HG03521 (cell line): Measurements from ENCODE around the gene ATP6AP2.
"Not testable (repeated sequence)": the region's sequence is repeated elsewhere in the genome, so short reads cannot be mapped to it uniquely, and the experiment has no call there.

Source experiments
- ATAC-seq: cut with Tn5 transposase; IDR thresholded peaks from one replicate; pipeline ENCODE4 v1.9.1; 2021; ENCODE audit warnings: mild to moderate bottlenecking, moderate library complexity; ENCODE audit not compliant: unreplicated experiment

ATP6AP2 gene

GRCh38 chrX:40575411-40575810 is 5.4 kb upstream of the ATP6AP2 start:
- ATAC-seq, result not testable (repeated sequence)

GRCh38 chrX:40576291-40576690 is 4.5 kb upstream of the ATP6AP2 start:
- no peak for ATAC-seq

GRCh38 chrX:40578039-40578695 is 2.6 kb upstream of the ATP6AP2 start:
- no peak for ATAC-seq

- ATAC-seq, result no peak
Observed at GRCh38 chrX:40579141-40579540, 1.6 kb upstream of the ATP6AP2 start.

GRCh38 chrX:40579900-40580536 is 752 bp upstream of the ATP6AP2 start:
- no peak for ATAC-seq

GRCh38 chrX:40581336-40581920 is 658 bp downstream of the ATP6AP2 start:
- peak; percentile 3 for ATAC-seq

- not testable (repeated sequence) for ATAC-seq
Observed at GRCh38 chrX:40582178-40582577, 1.4 kb downstream of the ATP6AP2 start.

- no peak for ATAC-seq
Observed at GRCh38 chrX:40582811-40583210, 2.0 kb downstream of the ATP6AP2 start.

GRCh38 chrX:40587623-40588022 is 6.9 kb downstream of the ATP6AP2 start:
- not testable (repeated sequence) for ATAC-seq

GRCh38 chrX:40589616-40590321 is 9.0 kb downstream of the ATP6AP2 start:
- ATAC-seq, result not testable (repeated sequence)

- no peak for ATAC-seq
Observed at GRCh38 chrX:40603446-40603845, 22.7 kb downstream of the ATP6AP2 start.

- no peak for ATAC-seq
Observed at GRCh38 chrX:40607381-40607780, 26.6 kb downstream of the ATP6AP2 start.

GRCh38 chrX:40612511-40612910 is 31.7 kb downstream of the ATP6AP2 start:
- ATAC-seq, result no peak

- no peak for ATAC-seq
Observed at GRCh38 chrX:40615976-40616375, 35.2 kb downstream of the ATP6AP2 start.

- no peak for ATAC-seq
Observed at GRCh38 chrX:40617566-40617965, 36.8 kb downstream of the ATP6AP2 start.

GRCh38 chrX:40622479-40623138 is 41.8 kb downstream of the ATP6AP2 start:
- ATAC-seq, result no peak

GRCh38 chrX:40623139-40623536 is 42.4 kb downstream of the ATP6AP2 start, which contains the start of gene MPC1L:
Gene MPC1L (plus strand): TSS chrX:40623428. CDS start chrX:40623566, 138 bp downstream.
- no peak for ATAC-seq

- no peak for ATAC-seq
Observed at GRCh38 chrX:40623665-40624064, 42.9 kb downstream of the ATP6AP2 start.

- ATAC-seq, result no peak
Observed at GRCh38 chrX:40625294-40625693, 44.5 kb downstream of the ATP6AP2 start.

GRCh38 chrX:40628506-40628905 is 47.7 kb downstream of the ATP6AP2 start:
- ATAC-seq, result no peak

GRCh38 chrX:40632199-40632598 is 51.4 kb downstream of the ATP6AP2 start:
- ATAC-seq, result no peak
